ENCODE results near the gene PAX2.

- TF ChIP-seq CTCF (IDR thresholded peaks at IDR 0.05; ENCODE audit: insufficient read depth, low read length, poor library complexity, severe bottlenecking) (no peak), EZH2phosphoT487 (conservative IDR thresholded peaks at IDR 0.05; ENCODE audit: low read length) (no peak)
These were observed 30.0 kb downstream of the PAX2 start for GRCh38 chr10:100775386-100775785.
